OCI-LY7 (cell line): Measurements from ENCODE around the gene SLAMF7. TPM values are rescaled to one million over a fixed set of nuclear protein-coding genes. Genes with fewer than 3 reads are reported as not detected.

Source experiments
- BruUV-seq: library from RNA; stranded (reverse); fragments of 400-500 nt; replicated peaks from 2 replicates; lab custom pipeline; 2021; lab: Mats Ljungman, UMichigan
- CTCF ChIA-PET: fragments of 300-600 bp; sonication (Branson Sonifier 250); formaldehyde crosslinking; loops from one replicate; lab custom pipeline; 2022; ENCODE audit warnings: antibody characterized with exemption; ENCODE audit not compliant: unreplicated experiment; lab: Charles Lee
- POLR2A ChIA-PET: fragments of 300-600 bp; sonication (Branson Sonifier 250); formaldehyde crosslinking; loops from one replicate; lab custom pipeline; 2022; ENCODE audit warnings: antibody characterized with exemption; lab: Charles Lee
- DNase-seq: peaks from one replicate; pipeline ENCODE4 v3.0.0-alpha.2; 2015; ENCODE audit warnings: low spot score
- H2AFZ ChIP-seq: fragments of 200-600 bp; sonication (generic), shearing (Covaris generic); 2 replicates; pipeline ENCODE4 v1.6.1; 2014; ENCODE audit warnings: mild to moderate bottlenecking, antibody characterized with exemption, low read length, moderate library complexity
- H3K27ac ChIP-seq: fragments of 200-600 bp; sonication (generic); 2 replicates; pipeline ENCODE4 v1.5.1; 2014; ENCODE audit warnings: mixed run types, low read depth, mild to moderate bottlenecking, moderate library complexity, low read length, inconsistent platforms; ENCODE audit not compliant: poor library complexity, severe bottlenecking
- H3K36me3 ChIP-seq: fragments of 200-600 bp; sonication (generic); 2 replicates; pipeline ENCODE4 v1.6.1; 2014; ENCODE audit warnings: mild to moderate bottlenecking, antibody characterized with exemption, low read length, moderate library complexity, mixed read lengths; ENCODE audit not compliant: insufficient read depth
- H3K4me1 ChIP-seq: fragments of 200-600 bp; sonication (generic); 2 replicates; pipeline ENCODE4 v1.5.1; 2014; ENCODE audit warnings: mild to moderate bottlenecking, low read length; ENCODE audit not compliant: insufficient read depth, poor library complexity, severe bottlenecking
- H3K4me2 ChIP-seq: fragments of 200-600 bp; sonication (generic); 2 replicates; pipeline ENCODE4 v1.6.1; 2014; ENCODE audit warnings: mild to moderate bottlenecking, low read length
- H3K4me3 ChIP-seq: fragments of 200-600 bp; sonication (generic); 2 replicates; pipeline ENCODE4 v1.5.1; 2014; ENCODE audit warnings: mild to moderate bottlenecking, low read depth, low read length; ENCODE audit not compliant: poor library complexity, severe bottlenecking
- H3K79me2 ChIP-seq: fragments of 200-600 bp; sonication (generic); 2 replicates; pipeline ENCODE4 v1.6.1; 2016; ENCODE audit warnings: low read depth, mild to moderate bottlenecking, low read length, moderate library complexity, mixed read lengths; ENCODE audit not compliant: insufficient read depth
- H3K9me2 ChIP-seq: fragments of 200-600 bp; sonication (generic); 2 replicates; pipeline ENCODE4 v1.6.1; 2016; ENCODE audit warnings: mild to moderate bottlenecking, low read length, mixed read lengths; ENCODE audit not compliant: insufficient read depth
- H3K9me3 ChIP-seq: fragments of 200-600 bp; sonication (generic); 2 replicates; pipeline ENCODE4 v1.6.1; 2014; ENCODE audit warnings: mild to moderate bottlenecking, mixed run types, low read length, mixed read lengths
- H4K20me1 ChIP-seq: fragments of 200-600 bp; sonication (generic); 2 replicates; pipeline ENCODE4 v1.6.1; 2014; ENCODE audit warnings: mild to moderate bottlenecking, antibody characterized with exemption, low read length, moderate library complexity, mixed read lengths; ENCODE audit not compliant: insufficient read depth
- EZH2phosphoT487 ChIP-seq: fragments of 200-600 bp; sonication (generic); IDR thresholded peaks from 2 replicates; pipeline ENCODE4 v1.6.1; 2018; ENCODE audit warnings: low read depth, borderline replicate concordance, mild to moderate bottlenecking, mixed run types, antibody characterized with exemption, low read length, moderate library complexity, mixed read lengths
- intact Hi-C: fragments of 100-400 bp; cut with micrococcal nuclease; formaldehyde crosslinking; loops from one replicate; pipeline ENCODE4 v1.10.0; 2022; ENCODE audit not compliant: unreplicated experiment
- total RNA-seq, 2 experiments: library from RNA; depleted of rRNA in 1 of 2; stranded (reverse); fragments of >200 nt in 1 of 2; shearing (Covaris generic) in 1 of 2; gene quantifications; 2 replicates each; pipeline ENCODE4 v1.2.3, GENCODE V29; 2014 to 2022
- TF ChIP-seq, protein P1 (sequence below): fragments of 200-600 bp; sonication (generic); conservative IDR thresholded peaks from 2 replicates; pipeline ENCODE4 v1.5.1; 2014; ENCODE audit warnings: mild to moderate bottlenecking, antibody characterized with exemption, low read length, moderate library complexity, mixed read lengths

The SLAMF7 gene
- total RNA-seq, 2 experiments from 2014 or later: not detected

DNA sequence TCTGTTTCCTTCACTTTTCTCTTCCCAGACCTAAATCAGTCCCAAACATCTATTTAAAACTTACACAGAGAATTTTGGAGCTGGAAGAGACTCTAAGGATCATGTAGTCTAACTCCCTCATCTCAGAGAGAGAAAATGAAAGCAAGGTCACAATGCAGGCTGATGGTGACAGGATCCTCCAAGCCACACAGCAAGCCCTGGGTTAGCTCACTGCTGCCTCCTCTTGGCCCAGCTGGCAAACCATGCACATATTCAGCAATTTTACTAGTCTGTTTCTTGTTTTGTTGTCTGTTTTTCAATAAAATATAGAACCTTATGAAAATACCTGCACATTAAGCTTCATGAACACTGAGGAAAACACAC is 29.2 kb downstream of the SLAMF7 start:
- no peaks in the 10 kb centered on the region for H3K36me3 ChIP-seq
- peak overlapping the region; percentile 97 for H2AFZ ChIP-seq
- H3K4me3 ChIP-seq: peak overlapping the region; percentile 62
- BruUV-seq: no TSS peak
- H4K20me1 ChIP-seq: no peaks in the 10 kb centered on the region
- H3K4me1 ChIP-seq: peaks cover 7% of the 10 kb centered on the region
- TF ChIP-seq, protein P1, sequence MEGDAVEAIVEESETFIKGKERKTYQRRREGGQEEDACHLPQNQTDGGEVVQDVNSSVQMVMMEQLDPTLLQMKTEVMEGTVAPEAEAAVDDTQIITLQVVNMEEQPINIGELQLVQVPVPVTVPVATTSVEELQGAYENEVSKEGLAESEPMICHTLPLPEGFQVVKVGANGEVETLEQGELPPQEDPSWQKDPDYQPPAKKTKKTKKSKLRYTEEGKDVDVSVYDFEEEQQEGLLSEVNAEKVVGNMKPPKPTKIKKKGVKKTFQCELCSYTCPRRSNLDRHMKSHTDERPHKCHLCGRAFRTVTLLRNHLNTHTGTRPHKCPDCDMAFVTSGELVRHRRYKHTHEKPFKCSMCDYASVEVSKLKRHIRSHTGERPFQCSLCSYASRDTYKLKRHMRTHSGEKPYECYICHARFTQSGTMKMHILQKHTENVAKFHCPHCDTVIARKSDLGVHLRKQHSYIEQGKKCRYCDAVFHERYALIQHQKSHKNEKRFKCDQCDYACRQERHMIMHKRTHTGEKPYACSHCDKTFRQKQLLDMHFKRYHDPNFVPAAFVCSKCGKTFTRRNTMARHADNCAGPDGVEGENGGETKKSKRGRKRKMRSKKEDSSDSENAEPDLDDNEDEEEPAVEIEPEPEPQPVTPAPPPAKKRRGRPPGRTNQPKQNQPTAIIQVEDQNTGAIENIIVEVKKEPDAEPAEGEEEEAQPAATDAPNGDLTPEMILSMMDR: peak; percentile 90
- TF ChIP-seq EZH2phosphoT487: no peak
- CTCF ChIA-PET: interaction anchor here (0.5 to 1.8 kb wide), 7 partner anchors 9 to 909 kb away, joined by 3 to 8 read pairs (median 4); no protein-coding TSS in a partner anchor
- no peaks in the 10 kb centered on the region for H3K9me3 ChIP-seq
- DNase-seq: peak; percentile 84
- no peaks in the 10 kb centered on the region for H3K9me2 ChIP-seq
- no peak overlapping the region for H3K27ac ChIP-seq
- H3K4me2 ChIP-seq: peak overlapping the region; percentile 84
- H3K79me2 ChIP-seq: no peaks in the 10 kb centered on the region
- POLR2A ChIA-PET: interaction anchor here (0.6 to 1.4 kb wide), 5 partner anchors 16 to 466 kb away, joined by 3 to 7 read pairs (median 5); no protein-coding TSS in a partner anchor
- intact Hi-C loops: loop anchor here (1.0 kb wide), 3 partner anchors 41 to 93 kb away; no protein-coding TSS in a partner anchor

DNA sequence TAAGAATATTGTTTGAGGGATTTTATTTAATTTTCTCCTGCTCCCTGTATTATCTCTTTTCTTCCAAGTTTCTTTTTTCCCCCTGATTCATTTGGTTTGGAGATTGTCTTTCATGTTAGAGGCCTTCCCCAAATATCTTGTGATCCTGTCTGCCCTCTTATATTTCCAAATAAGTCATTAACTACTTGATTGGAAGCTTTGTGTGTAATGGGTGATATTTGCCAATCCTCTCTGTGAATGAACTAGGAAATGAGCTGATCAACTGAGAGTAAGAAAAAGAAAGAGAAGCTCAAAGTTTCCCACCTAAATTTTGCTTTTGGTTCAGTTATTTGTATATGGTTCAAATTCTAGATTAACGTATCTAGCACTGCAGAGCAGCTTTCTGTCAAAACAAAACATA is 33.3 kb downstream of the SLAMF7 start:
- DNase-seq: no peak
- intact Hi-C loops: no loop called here
- BruUV-seq: no TSS peak
- ChIA-PET POLR2A (interaction anchor here (1.4 kb wide), 1 partner anchor 16 kb away, joined by 4 read pairs; no protein-coding TSS in a partner anchor), CTCF (no interaction called here)
- H3K4me1 ChIP-seq: peaks cover 7% of the 10 kb centered on the region
- H3K4me2 ChIP-seq: no peak overlapping the region
- TF ChIP-seq, protein P1: no peak
- TF ChIP-seq EZH2phosphoT487: no peak
- no peak overlapping the region for H2AFZ ChIP-seq
- H3K4me3 ChIP-seq: no peak overlapping the region
- no peaks in the 10 kb centered on the region for H3K9me3 ChIP-seq
- H3K27ac ChIP-seq: no peak overlapping the region
- no peaks in the 10 kb centered on the region for H3K9me2 ChIP-seq
- no peaks in the 10 kb centered on the region for H3K36me3 ChIP-seq
- H3K79me2 ChIP-seq: no peaks in the 10 kb centered on the region
- no peaks in the 10 kb centered on the region for H4K20me1 ChIP-seq

DNA sequence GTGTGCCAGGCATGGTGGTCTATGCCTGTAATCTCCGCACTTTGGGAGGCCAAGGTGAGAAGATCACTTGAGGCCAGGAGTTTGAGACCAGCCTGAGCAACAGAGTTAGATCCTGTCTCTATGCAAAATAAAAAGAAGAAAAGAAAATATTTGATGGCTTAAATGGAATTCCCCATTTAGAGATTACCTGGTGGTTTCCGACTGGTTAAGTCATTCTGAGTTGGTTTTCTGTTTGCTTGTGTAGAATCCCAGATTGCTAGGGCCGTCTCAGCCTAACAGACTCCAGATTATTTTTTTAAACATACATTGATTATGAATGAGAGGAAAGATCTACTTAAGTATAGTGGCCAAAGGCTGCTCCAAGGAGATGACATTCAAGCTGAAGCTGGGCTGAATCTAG is 34.0 kb downstream of the SLAMF7 start:
- H3K79me2 ChIP-seq: no peaks in the 10 kb centered on the region
- intact Hi-C loops: no loop called here
- H3K9me3 ChIP-seq: no peaks in the 10 kb centered on the region
- no peak overlapping the region for H3K4me2 ChIP-seq
- H3K36me3 ChIP-seq: no peaks in the 10 kb centered on the region
- H3K4me1 ChIP-seq: peaks cover 2% of the 10 kb centered on the region
- no peak overlapping the region for H3K4me3 ChIP-seq
- no peak for DNase-seq
- H2AFZ ChIP-seq: no peak overlapping the region
- POLR2A ChIA-PET: interaction anchor here (1.4 kb wide), 1 partner anchor 17 kb away, joined by 4 read pairs; no protein-coding TSS in a partner anchor
- H3K27ac ChIP-seq: no peak overlapping the region
- no TSS peak for BruUV-seq
- CTCF ChIA-PET: no interaction called here
- no peaks in the 10 kb centered on the region for H3K9me2 ChIP-seq
- TF ChIP-seq EZH2phosphoT487: no peak
- TF ChIP-seq, protein P1: no peak
- no peaks in the 10 kb centered on the region for H4K20me1 ChIP-seq
